GM06990 (cell line): ENCODE data around the gene BCAS2.

ENCODE experiments used
- DNase-seq: peaks from one replicate; pipeline ENCODE4 v3.0.0-alpha.2; 2011; ENCODE audit not compliant: insufficient read length; ENCODE audit errors: extremely low read depth
- H3K27me3 ChIP-seq: replicated peaks from 2 replicates; pipeline ENCODE4 v1.6.0; 2011; ENCODE audit warnings: low read length; ENCODE audit not compliant: control insufficient read depth, insufficient read depth
- H3K36me3 ChIP-seq: 2 replicates; pipeline ENCODE4 v1.5.1; 2011; ENCODE audit warnings: low read length; ENCODE audit not compliant: control insufficient read depth, insufficient read depth
- H3K4me3 ChIP-seq: replicated peaks from 2 replicates; pipeline ENCODE4 v1.5.1; 2011; ENCODE audit warnings: low read depth, mild to moderate bottlenecking, control low read depth, low read length
- CTCF ChIP-seq: IDR thresholded peaks from 2 replicates; pipeline ENCODE4 v1.5.1; 2011; ENCODE audit warnings: low read length, control low read depth, mild to moderate bottlenecking, inconsistent platforms; ENCODE audit not compliant: insufficient read depth, poor library complexity, severe bottlenecking

Gene BCAS2

GRCh38 chr1:114535401-114535800 is 46.0 kb downstream of the BCAS2 start:
- no peak overlapping the region for H3K4me3 ChIP-seq
- no peaks in the 10 kb centered on the region for H3K27me3 ChIP-seq
- no peak for TF ChIP-seq CTCF
- no peak for DNase-seq
- H3K36me3 ChIP-seq: no peaks in the 10 kb centered on the region

GRCh38 chr1:114531094-114531493 is 50.3 kb downstream of the BCAS2 start:
- no peaks in the 10 kb centered on the region for H3K36me3 ChIP-seq
- no peak overlapping the region for H3K4me3 ChIP-seq
- TF ChIP-seq CTCF: no peak
- no peaks in the 10 kb centered on the region for H3K27me3 ChIP-seq
- no peak for DNase-seq

GRCh38 chr1:114530224-114530623 is 51.2 kb downstream of the BCAS2 start:
- Histone ChIP-seq H3K27me3 (no peaks in the 10 kb centered on the region), H3K4me3 (no peak overlapping the region), H3K36me3 (no peaks in the 10 kb centered on the region)
- no peak for DNase-seq
- no peak for TF ChIP-seq CTCF

- Histone ChIP-seq H3K36me3 (no peaks in the 10 kb centered on the region), H3K27me3 (no peaks in the 10 kb centered on the region), H3K4me3 (no peak overlapping the region)
- TF ChIP-seq CTCF: no peak
- no peak for DNase-seq
Observed at GRCh38 chr1:114524944-114525343, 56.5 kb downstream of the BCAS2 start.

GRCh38 chr1:114522264-114522575 is 59.2 kb downstream of the BCAS2 start:
- Histone ChIP-seq H3K27me3 (no peaks in the 10 kb centered on the region), H3K4me3 (no peak overlapping the region), H3K36me3 (no peaks in the 10 kb centered on the region)
- DNase-seq: no peak
- no peak for TF ChIP-seq CTCF

- TF ChIP-seq CTCF: no peak
- no peaks in the 10 kb centered on the region for H3K27me3 ChIP-seq
- H3K36me3 ChIP-seq: no peaks in the 10 kb centered on the region
- no peak overlapping the region for H3K4me3 ChIP-seq
- no peak for DNase-seq
Observed at GRCh38 chr1:114521396-114522263, 59.8 kb downstream of the BCAS2 start.
